Left cardiac atrium (tissue), 4 donors: Measurements from ENCODE around the gene NSUN3. TPM values are rescaled to one million over a fixed set of nuclear protein-coding genes. Genes with fewer than 3 reads are reported as not detected.
"Not testable (repeated sequence)": the region's sequence is repeated elsewhere in the genome, so short reads cannot be mapped to it uniquely, and the experiment has no call there.

Source experiments
- ATAC-seq, 2 donors: fragments of 200-7000 bp; cut with Tn5 transposase; one replicate each; pipeline ENCODE4 v1.9.1; 2020; ENCODE audit warnings: mild to moderate bottlenecking in 2 of 2, moderate library complexity in 2 of 2
- DNase-seq: peaks from one replicate; pipeline ENCODE4 v3.0.0-alpha.2; 2020
- intact Hi-C, 2 donors: fragments of 100-400 bp; cut with DNase I; formaldehyde crosslinking; loops; one replicate each; pipeline versions ENCODE4 v1.14.1 to v1.15.1; 2022 to 2023
- long read RNA-seq: library from polyadenylated mRNA; unstranded; transcript quantifications from one replicate; pipeline ENCODE4 v2.0.0, GENCODE V29; 2021
- total RNA-seq, 2 donors: library from RNA; stranded (reverse); fragmentation: NEBNext Ultra II Directional; extraction: Animal tissue kit (Norgen Biotek cat#: 25700); gene quantifications; one replicate each; pipeline ENCODE4 v1.2.1, GENCODE V29; 2021
- donor health status: DM: no; HTN: yes; CAD: no.
- donor health status: DM: no; HTN: yes; CAD: no; lungs with severe emphysema.
- donor health status: DM: yes; HTN: yes; CAD: no.
- donor health status: Dilated cardiomyopathy.

Gene NSUN3
- 1 to 10 TPM; 6.6 to 9.8 TPM for total RNA-seq
- long read RNA-seq, transcript NSUN3-201 (6 exons, 3,289 nt) = major isoform, 5 of 10 reads
- long read RNA-seq, partial matches to known transcripts = 0 of 10 reads
- long read RNA-seq, other reads (novel, unspliced or antisense) = 5 of 10 reads

- ATAC-seq = peak; percentile 96 to 98
- DNase-seq = peak; percentile 96
- intact Hi-C loops = loop anchor here (2.0 to 10.0 kb wide), 3 partner anchors 58 to 158 kb away; no protein-coding TSS in a partner anchor
These were observed at the start of gene NSUN3, which contains the start of gene DHFR2 for GRCh38 chr3:94062513-94063404. Gene NSUN3 (plus strand): TSS chr3:94063061. CDS start chr3:94063127, 66 bp downstream. Gene DHFR2 (minus strand): TSS chr3:94062916. CDS start chr3:94061511, 1,405 bp downstream.

GRCh38 chr3:94015025-94015424 is 47.8 kb upstream of the NSUN3 start:
- DNase-seq = no peak
- no peak for ATAC-seq
- intact Hi-C loops = no loop called here

DNA sequence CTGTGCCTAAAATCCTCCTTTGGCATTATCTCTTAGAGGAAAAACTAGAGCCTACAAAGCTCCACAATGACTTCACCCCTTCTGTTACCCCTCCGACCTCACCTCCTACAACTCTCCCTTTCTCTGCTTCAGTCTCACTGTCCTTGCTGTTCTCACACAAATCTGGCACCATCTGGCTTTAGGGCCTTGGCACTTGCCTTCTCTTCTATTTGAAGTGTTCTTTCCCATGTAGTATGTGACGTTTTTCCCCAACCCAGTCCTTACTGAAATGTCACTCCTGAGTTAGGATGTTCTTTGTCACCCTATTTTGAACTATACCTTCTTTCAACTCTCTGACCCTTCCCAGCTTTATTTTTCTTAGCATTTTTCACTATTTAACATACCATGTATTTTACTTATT is 43.2 kb upstream of the NSUN3 start:
- no peak for DNase-seq
- intact Hi-C loops = no loop called here
- ATAC-seq = no peak

GRCh38 chr3:94020293-94020692 is 42.6 kb upstream of the NSUN3 start:
- intact Hi-C loops = no loop called here
- ATAC-seq = no peak
- no peak for DNase-seq

DNA sequence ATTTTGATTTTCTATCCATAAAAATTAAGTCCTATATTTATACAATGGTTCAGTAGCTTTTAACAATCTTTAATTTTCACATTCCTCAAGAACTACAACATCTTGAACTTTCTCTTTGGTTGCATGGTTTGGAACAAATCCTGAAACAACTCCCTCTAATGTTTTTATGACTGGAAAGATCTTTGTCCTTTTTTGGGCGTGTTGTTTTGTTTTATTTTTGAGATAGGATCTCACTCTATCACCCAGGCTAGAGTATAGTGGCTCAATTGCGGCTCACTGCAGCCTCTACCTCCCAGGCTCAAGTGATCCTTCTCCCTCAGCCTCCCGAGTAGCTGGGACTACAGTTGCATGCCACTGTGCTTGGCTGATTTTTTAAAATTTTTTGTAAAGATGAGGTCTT is 38.5 kb upstream of the NSUN3 start:
- ATAC-seq = no peak
- intact Hi-C loops = no loop called here
- DNase-seq = no peak

DNA sequence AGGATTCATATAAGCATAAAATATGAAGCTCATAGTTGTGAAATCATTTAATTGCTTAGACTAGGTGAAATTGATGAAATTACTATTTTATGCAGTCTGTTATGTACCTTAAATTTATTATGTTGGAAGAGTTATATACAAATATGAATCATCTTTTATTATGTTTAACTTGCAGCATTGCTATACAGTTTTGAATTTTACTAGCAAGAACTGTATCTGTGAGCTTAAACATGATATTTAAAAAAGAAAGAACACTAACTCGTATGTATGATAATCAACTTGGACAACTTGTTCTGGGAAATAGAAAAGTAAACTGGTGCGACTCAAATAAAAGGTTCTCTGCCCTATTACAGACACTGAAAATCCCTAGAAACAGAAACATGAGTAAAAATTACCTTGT is 36.2 kb upstream of the NSUN3 start:
- intact Hi-C loops = no loop called here
- ATAC-seq (no peak), DNase-seq (no peak)

DNA sequence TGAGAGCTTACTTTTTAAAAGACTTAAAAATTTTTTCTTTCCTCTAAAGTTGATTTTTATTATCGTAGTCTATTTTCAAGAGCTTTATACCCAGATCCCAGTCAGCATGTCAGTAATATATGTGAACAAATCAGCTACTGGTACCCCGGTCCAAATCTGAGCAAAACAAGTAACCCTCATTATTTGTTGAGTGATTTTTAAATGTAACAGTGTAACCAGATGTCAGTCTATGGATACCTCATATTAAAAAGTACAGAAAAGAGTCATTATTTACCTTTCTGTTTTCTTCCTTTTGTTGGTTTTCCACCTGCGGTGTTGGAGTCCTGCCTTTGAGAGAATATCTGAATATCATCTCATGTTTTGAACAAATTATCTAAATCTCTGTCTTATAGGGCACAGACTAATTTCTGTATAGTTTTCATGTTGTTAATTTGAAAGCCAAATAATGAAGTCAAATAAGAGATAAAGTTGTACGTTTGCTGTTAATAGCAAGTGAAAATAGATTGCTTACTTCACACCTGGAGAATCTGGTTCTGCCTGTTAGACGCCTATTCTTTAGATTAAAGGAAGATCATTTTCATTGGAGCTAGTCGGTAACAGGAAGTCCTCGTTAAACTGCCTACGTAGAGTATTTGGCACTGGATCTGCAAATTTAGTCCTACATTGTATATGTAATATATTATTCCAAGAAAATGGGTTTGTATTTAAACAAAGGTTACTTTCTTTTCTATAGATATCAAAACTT is 34.6 kb upstream of the NSUN3 start, which contains the start of gene STX19:
Gene STX19 (minus strand): TSS at position 505 of the 745 bp plus-strand sequence. CDS start 13,328 bp downstream, outside the sequence.
- ATAC-seq = no peak

GRCh38 chr3:94036909-94037507 is 25.9 kb upstream of the NSUN3 start:
- DNase-seq (no peak), ATAC-seq (peak in 1 of 2 donors; percentile 47)
- intact Hi-C loops = no loop called here

More for the DNA sequence above, 34.6 kb upstream of the NSUN3 start, which contains the start of gene STX19:
- no peak for DNase-seq
- intact Hi-C loops = no loop called here

DNA sequence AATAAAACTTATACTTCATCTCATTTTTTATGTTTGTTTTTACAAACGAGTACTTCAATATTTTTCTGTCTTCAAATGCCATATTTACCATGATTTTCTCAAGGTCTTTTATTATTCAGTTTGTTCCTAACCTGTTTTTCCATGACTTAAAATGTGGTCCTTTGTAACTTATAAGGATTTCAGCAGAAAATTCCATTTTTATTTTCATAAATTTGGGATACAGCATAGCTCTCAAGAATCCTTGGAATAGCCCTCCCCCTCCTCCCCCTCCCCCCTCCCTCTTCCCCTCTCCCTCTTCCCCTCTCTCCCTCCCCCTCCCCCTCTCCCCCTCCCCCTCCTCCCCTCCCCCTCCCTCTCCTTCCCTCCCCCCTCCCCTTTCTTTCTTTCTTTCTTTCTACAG is 19.6 kb upstream of the NSUN3 start:
- intact Hi-C loops = no loop called here
- ATAC-seq (no peak), DNase-seq (no peak)

DNA sequence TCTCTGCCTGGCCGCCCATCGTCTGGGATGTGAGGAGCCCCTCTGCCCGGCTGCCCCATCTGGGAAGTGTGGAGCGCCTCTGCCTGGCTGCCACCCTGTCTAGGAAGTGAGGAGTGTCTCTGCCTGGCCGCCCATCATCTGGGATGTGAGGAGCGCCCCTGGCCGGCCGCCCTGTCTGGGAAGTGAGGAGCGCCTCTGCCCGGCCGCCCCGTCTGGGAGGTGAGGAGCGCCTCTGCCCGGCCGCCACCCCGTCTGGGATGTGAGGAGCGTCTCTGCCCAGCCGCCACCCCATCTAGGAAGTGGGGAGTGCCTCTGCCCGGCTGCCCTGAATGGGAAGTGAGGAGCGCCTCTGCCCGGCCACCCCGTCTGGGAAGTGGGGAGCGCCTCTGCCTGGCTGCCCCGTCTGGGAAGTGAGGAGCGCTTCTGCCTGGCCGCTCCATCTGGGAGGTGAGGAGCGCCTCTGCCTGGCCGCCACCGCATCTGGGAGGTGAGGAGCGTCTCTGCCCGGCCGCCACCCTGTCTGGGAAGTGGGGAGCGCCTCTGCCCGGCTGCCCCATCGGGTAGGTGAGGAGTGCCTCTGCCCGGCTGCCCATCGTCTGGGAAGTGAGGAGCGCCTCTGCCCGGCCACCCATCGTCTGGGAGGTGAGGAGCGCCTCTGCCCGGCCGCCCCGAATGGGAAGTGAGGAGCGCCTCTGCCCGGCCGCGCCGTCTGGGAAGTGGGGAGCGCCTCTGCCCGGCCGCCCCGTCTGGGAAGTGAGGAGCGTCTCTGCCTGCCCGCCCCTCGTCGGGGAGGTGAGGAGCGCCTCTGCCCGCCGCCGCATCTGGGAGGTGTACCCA is 18.5 kb upstream of the NSUN3 start:
- not testable (repeated sequence) for ATAC-seq, DNase-seq

DNA sequence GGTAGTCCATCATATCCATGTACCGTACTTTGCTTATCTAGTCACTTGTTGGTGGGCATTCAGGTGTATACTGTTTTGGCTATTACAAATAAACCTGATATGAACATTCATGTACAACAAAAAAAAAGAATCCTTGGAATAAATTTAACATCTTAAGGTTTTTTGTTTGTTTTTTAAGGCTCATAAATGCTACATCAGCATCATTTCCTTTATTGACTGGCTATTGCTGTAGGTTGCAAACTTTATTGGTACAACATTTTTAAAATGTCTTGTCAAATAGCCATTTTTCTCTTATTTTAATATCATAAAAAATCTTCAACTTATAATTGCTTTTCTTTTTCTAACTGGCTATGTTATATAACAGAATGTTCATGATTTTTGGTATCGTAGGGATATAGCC is 16.3 kb upstream of the NSUN3 start:
- intact Hi-C loops = no loop called here
- ATAC-seq (no peak), DNase-seq (no peak)

More for the DNA sequence above, 18.5 kb upstream of the NSUN3 start:
- intact Hi-C loops = not testable (repeated sequence)

DNA sequence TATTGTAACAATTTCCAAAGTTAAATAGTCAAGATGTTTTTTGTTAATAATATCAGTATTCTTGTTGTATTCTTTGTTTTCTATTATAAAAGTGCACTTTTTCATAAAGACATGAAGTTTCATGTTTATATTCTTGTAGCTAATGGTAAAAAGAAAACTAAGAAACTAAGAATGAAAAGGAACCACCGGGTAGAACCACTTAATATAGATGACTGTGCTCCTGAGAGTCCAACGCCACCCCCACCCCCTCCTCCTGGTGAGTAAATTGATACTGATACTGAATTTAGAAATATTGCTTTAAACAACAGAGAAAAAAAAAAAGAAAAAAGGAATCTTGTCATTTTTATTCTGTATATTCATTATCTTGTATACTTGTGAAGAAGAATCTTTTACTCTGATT is 13.6 kb upstream of the NSUN3 start:
- intact Hi-C loops = no loop called here
- no peak for ATAC-seq
- no peak for DNase-seq

DNA sequence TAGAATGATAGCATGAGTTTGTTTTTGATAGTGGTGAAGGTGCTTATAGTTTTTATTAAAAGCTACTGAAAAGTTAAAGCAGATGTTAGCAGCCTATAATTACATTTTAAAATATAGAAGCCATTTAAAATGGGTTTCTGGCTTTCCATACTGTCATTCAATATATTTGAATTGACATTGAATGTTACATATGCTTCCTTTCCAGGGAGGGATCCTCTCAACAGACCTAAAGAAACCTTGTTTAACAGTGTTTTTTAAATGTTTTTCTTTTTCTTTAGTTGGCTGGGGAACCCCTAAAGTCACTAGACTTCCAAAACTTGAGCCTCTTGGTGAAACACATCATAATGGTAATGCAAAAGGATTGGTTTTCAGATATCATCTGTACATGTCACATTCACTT is 12.3 kb upstream of the NSUN3 start:
- no peak for ATAC-seq
- intact Hi-C loops = no loop called here
- DNase-seq = no peak

- intact Hi-C loops = loop anchor here (10.0 kb wide), 2 partner anchors 56 to 156 kb away; no protein-coding TSS in a partner anchor
- ATAC-seq (no peak), DNase-seq (no peak)
These were observed 1.6 kb upstream of the NSUN3 start for GRCh38 chr3:94061297-94061696.

DNA sequence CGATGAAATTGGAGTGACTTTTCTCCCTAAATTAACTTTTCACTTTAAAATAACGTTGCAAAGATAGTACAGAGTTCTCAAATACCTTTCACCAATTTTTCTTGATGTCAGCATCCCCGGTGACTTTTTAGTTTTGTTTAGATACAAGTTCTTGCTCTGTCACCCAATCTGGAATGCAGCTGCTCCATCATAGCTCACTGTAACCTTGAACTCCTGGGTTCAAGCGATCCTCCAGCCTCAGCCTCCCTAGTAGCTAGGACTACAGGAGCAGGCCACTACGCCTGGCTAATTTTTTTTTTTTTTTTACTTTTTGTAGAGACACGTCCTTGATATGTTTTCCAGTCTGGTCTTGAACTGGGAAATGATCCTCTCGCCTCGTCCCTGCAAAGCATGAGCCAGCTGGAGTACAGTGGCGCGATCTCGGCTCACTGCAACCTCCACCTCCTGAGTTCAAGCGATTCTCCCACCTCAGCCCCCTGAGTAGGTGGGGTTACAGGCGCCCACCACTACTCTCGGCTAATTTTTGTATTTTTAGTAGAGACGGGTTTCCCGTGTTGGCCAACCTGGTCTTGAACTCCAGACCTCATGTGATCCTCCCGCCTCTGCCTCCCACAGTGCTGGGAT is 747 bp downstream of the NSUN3 start:
- ATAC-seq (no peak), DNase-seq (no peak)
- intact Hi-C loops = loop anchor here (2.0 to 10.0 kb wide), 3 partner anchors 59 to 159 kb away; no protein-coding TSS in a partner anchor

GRCh38 chr3:94064243-94064860 is 1.5 kb downstream of the NSUN3 start:
- intact Hi-C loops = loop anchor here (10.0 kb wide), 2 partner anchors 60 to 160 kb away; no protein-coding TSS in a partner anchor
- DNase-seq (no peak), ATAC-seq (no peak)

- intact Hi-C loops = loop anchor here (10.0 kb wide), 2 partner anchors 60 to 160 kb away; no protein-coding TSS in a partner anchor
- no peak for ATAC-seq
- DNase-seq = no peak
These were observed 2.3 kb downstream of the NSUN3 start for GRCh38 chr3:94065122-94065521.
